ENCODE results near the gene COX10.
"Not testable (repeated sequence)": the region's sequence is repeated elsewhere in the genome, so short reads cannot be mapped to it uniquely, and the experiment has no call there.

- TF ChIP-seq ARNTL (CRISPR knock-in tag; IDR thresholded peaks at IDR 0.05; ENCODE audit: borderline replicate concordance, low read depth); PATZ1 (CRISPR knock-in tag; IDR thresholded peaks at IDR 0.05; ENCODE audit: borderline replicate concordance); TCF4 (CRISPR knock-in tag; IDR thresholded peaks at IDR 0.05; ENCODE audit: borderline replicate concordance); CREB5 (CRISPR knock-in tag; IDR thresholded peaks at IDR 0.05; ENCODE audit: low read depth); ZFP3 (CRISPR knock-in tag; IDR thresholded peaks at IDR 0.05); CSRNP3 (CRISPR knock-in tag; IDR thresholded peaks at IDR 0.05); ZNF70 (CRISPR knock-in tag; IDR thresholded peaks at IDR 0.05); BACH2 (CRISPR knock-in tag; IDR thresholded peaks at IDR 0.05; ENCODE audit: borderline replicate concordance); RARB (CRISPR knock-in tag; IDR thresholded peaks at IDR 0.05); CSDC2 (CRISPR knock-in tag; IDR thresholded peaks at IDR 0.05); ZFP30 (CRISPR knock-in tag; IDR thresholded peaks at IDR 0.05); SNAI2 (CRISPR knock-in tag; IDR thresholded peaks at IDR 0.05); PPARA (CRISPR knock-in tag; IDR thresholded peaks at IDR 0.05; ENCODE audit: borderline replicate concordance); ZC3H10 (CRISPR knock-in tag; IDR thresholded peaks at IDR 0.05): not testable (repeated sequence)
These were observed 122.2 kb downstream of the COX10 start for GRCh38 chr17:14191469-14191868.
